Activated T-helper 1 cell treated with Interleukin-2 at 50 U/mL for 16 hours (primary cell): ENCODE data around the gene PRXL2B.

Source experiments
- DNase-seq: peaks from one replicate; pipeline ENCODE4 v3.0.0-alpha.2; 2020; ENCODE audit warnings: low read depth

The PRXL2B gene

GRCh38 chr1:2637442-2638145 is 51.0 kb downstream of the PRXL2B start:
- DNase-seq: no peak

DNA sequence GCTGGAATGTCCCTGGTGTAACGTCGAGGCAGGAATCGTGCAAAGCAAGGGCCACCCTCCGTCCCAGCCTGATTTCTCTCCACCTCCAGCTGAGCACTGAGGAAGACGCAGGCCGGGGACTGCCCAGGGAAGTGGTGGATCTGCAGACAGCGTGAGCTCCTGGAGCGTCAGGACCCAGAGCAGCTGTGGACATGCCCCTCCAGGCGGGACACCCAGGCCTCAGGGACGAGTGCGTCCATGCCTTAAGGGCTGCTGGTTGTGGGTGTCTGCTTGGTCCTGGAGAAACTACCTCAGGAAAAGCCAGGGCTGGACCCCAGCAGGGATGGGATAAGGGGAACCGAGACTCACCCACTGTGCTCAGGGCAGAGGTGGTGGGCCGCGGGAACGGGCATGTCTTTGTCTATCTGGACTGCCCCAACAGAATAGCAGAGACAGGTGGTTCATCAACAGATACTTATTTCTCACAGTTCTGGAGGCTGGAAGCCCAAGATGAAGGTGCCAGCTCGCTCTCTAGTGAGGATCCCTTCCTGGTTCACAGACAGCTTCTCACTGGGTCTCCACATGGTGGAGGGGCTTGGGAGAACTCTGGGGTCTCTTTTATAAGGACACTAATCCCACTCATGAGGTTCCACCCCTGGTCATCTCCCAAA is 52.0 kb downstream of the PRXL2B start:
- no peak for DNase-seq

GRCh38 chr1:2639203-2639602 is 52.6 kb downstream of the PRXL2B start:
- no peak for DNase-seq

- DNase-seq: no peak
These were observed 53.3 kb downstream of the PRXL2B start for GRCh38 chr1:2639607-2640521.

- DNase-seq: no peak
These were observed 54.0 kb downstream of the PRXL2B start for GRCh38 chr1:2640626-2641025.
